SK-N-SH treated with all-trans-retinoic acid at 6 μM for 48 hours (cell line): ENCODE measurements around the gene SELENOM.

Experiments used
- ATAC-seq: fragments of 200-7000 bp; cut with Tn5 transposase; 3 replicates; pipeline ENCODE4 v1.9.1; 2020; ENCODE audit warnings: mild to moderate bottlenecking, moderate library complexity
- BACH2 ChIP-seq: fragments of 250-450 bp; sonication (Bioruptor Pico); IDR thresholded peaks from 2 replicates; pipeline ENCODE4 v1.9.0; 2021; ENCODE audit warnings: mild to moderate bottlenecking, borderline replicate concordance
- CSDC2 ChIP-seq: fragments of 250-450 bp; sonication (Bioruptor Pico); IDR thresholded peaks from 2 replicates; pipeline ENCODE4 v1.5.0; 2020; ENCODE audit warnings: mild to moderate bottlenecking, moderate library complexity
- ESRRG ChIP-seq: fragments of 250-450 bp; sonication (Bioruptor Pico); IDR thresholded peaks from 2 replicates; pipeline ENCODE4 v1.6.1; 2021; ENCODE audit warnings: mild to moderate bottlenecking
- GLIS3 ChIP-seq: fragments of 250-450 bp; sonication (Bioruptor Pico); IDR thresholded peaks from 2 replicates; pipeline ENCODE4 v1.5.0; 2020; ENCODE audit warnings: mild to moderate bottlenecking, moderate library complexity
- ISL1 ChIP-seq: fragments of 250-450 bp; sonication (Bioruptor Pico); IDR thresholded peaks from 2 replicates; pipeline ENCODE4 v2.1.2; 2022; ENCODE audit warnings: mild to moderate bottlenecking, moderate library complexity
- OSR1 ChIP-seq: fragments of 250-450 bp; sonication (Bioruptor Pico); IDR thresholded peaks from 2 replicates; pipeline ENCODE4 v1.8.0; 2022; ENCODE audit warnings: moderate library complexity, mild to moderate bottlenecking, inconsistent platforms
- PPARA ChIP-seq: fragments of 250-450 bp; sonication (Bioruptor Pico); IDR thresholded peaks from 2 replicates; pipeline ENCODE4 v1.5.0; 2020; ENCODE audit warnings: mild to moderate bottlenecking, borderline replicate concordance
- RARB ChIP-seq: fragments of 250-450 bp; sonication (Bioruptor Pico); IDR thresholded peaks from 2 replicates; pipeline ENCODE4 v1.8.0; 2021; ENCODE audit warnings: mild to moderate bottlenecking, moderate library complexity
- SNAI2 ChIP-seq: fragments of 250-450 bp; sonication (Bioruptor Pico); IDR thresholded peaks from 2 replicates; pipeline ENCODE4 v1.5.0; 2020; ENCODE audit warnings: mild to moderate bottlenecking, moderate library complexity
- TCF4 ChIP-seq: fragments of 250-450 bp; sonication (Bioruptor Pico); IDR thresholded peaks from 2 replicates; pipeline ENCODE4 v1.8.0; 2021; ENCODE audit warnings: mild to moderate bottlenecking, moderate library complexity, borderline replicate concordance
- TOX ChIP-seq: fragments of 250-450 bp; sonication (Bioruptor Pico); IDR thresholded peaks from 2 replicates; pipeline ENCODE4 v1.8.0; 2021; ENCODE audit warnings: mild to moderate bottlenecking, moderate library complexity, borderline replicate concordance
- ZC3H10 ChIP-seq: fragments of 250-450 bp; sonication (Bioruptor Pico); IDR thresholded peaks from 2 replicates; pipeline ENCODE4 v1.5.1; 2021; ENCODE audit warnings: mild to moderate bottlenecking, moderate library complexity
- ZFP3 ChIP-seq: fragments of 250-450 bp; sonication (Bioruptor Pico); IDR thresholded peaks from 2 replicates; pipeline ENCODE4 v1.5.0; 2020; ENCODE audit warnings: mild to moderate bottlenecking, moderate library complexity
- ZFP30 ChIP-seq: fragments of 450-650 bp; formaldehyde crosslinking; IDR thresholded peaks from 2 replicates; pipeline ENCODE4 v1.5.0; 2022; ENCODE audit warnings: mild to moderate bottlenecking, moderate library complexity
- ZNF70 ChIP-seq: fragments of 450-650 bp; formaldehyde crosslinking; IDR thresholded peaks from 2 replicates; pipeline ENCODE4 v1.5.0; 2020; ENCODE audit warnings: mild to moderate bottlenecking, moderate library complexity
- ZNF8 ChIP-seq: fragments of 450-650 bp; formaldehyde crosslinking; IDR thresholded peaks from 2 replicates; pipeline ENCODE4 v1.5.0; 2020; ENCODE audit warnings: mild to moderate bottlenecking, moderate library complexity
- TF ChIP-seq, protein P1 (sequence below): fragments of 250-450 bp; sonication (Bioruptor Pico); IDR thresholded peaks from 2 replicates; pipeline ENCODE4 v1.5.0; 2020; ENCODE audit warnings: mild to moderate bottlenecking, moderate library complexity
- TF ChIP-seq, protein P2 (sequence below): fragments of 250-450 bp; sonication (Bioruptor Pico); IDR thresholded peaks from 2 replicates; pipeline ENCODE4 v1.8.0; 2021; ENCODE audit warnings: low read depth, mild to moderate bottlenecking, moderate library complexity, borderline replicate concordance
- TF ChIP-seq, protein P3 (sequence below): fragments of 250-450 bp; sonication (Bioruptor Pico); IDR thresholded peaks from 2 replicates; pipeline ENCODE4 v1.5.1; 2021; ENCODE audit warnings: mild to moderate bottlenecking, moderate library complexity
- TF ChIP-seq, protein P4 (sequence below): fragments of 250-450 bp; sonication (Bioruptor Pico); IDR thresholded peaks from 2 replicates; pipeline ENCODE4 v1.5.1; 2020; ENCODE audit warnings: low read depth, mild to moderate bottlenecking, moderate library complexity
- TF ChIP-seq, protein P5 (sequence below): fragments of 250-450 bp; sonication (Bioruptor Pico); IDR thresholded peaks from 2 replicates; pipeline ENCODE4 v1.8.0; 2020; ENCODE audit warnings: mild to moderate bottlenecking, moderate library complexity, borderline replicate concordance

Gene SELENOM

DNA sequence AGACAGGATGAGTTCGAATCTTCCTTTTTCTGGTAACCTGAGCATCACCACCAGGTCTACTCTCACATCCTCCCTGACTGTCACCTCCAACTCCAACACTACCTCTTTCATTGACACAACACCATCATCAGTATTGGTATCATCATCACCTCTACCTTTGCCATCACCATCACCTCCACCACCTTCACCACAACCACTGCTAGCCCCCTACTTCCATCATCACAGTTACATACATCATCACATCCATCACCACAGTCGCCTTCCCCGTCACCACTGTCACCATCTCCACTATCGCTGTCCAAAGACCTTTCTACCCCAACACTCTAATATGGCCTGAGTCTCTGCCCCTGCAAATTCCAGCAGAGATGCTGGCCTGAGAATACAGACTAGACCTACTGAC, 14.0 kb upstream of the SELENOM start (continued):
- TF ChIP-seq, protein P1, sequence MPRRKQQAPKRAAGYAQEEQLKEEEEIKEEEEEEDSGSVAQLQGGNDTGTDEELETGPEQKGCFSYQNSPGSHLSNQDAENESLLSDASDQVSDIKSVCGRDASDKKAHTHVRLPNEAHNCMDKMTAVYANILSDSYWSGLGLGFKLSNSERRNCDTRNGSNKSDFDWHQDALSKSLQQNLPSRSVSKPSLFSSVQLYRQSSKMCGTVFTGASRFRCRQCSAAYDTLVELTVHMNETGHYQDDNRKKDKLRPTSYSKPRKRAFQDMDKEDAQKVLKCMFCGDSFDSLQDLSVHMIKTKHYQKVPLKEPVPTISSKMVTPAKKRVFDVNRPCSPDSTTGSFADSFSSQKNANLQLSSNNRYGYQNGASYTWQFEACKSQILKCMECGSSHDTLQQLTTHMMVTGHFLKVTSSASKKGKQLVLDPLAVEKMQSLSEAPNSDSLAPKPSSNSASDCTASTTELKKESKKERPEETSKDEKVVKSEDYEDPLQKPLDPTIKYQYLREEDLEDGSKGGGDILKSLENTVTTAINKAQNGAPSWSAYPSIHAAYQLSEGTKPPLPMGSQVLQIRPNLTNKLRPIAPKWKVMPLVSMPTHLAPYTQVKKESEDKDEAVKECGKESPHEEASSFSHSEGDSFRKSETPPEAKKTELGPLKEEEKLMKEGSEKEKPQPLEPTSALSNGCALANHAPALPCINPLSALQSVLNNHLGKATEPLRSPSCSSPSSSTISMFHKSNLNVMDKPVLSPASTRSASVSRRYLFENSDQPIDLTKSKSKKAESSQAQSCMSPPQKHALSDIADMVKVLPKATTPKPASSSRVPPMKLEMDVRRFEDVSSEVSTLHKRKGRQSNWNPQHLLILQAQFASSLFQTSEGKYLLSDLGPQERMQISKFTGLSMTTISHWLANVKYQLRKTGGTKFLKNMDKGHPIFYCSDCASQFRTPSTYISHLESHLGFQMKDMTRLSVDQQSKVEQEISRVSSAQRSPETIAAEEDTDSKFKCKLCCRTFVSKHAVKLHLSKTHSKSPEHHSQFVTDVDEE (CRISPR knock-in tag): no peak
- no peak for TF ChIP-seq ZNF70 (CRISPR knock-in tag)
- no peak for TF ChIP-seq RARB (CRISPR knock-in tag)
- no peak for TF ChIP-seq GLIS3 (CRISPR knock-in tag)

DNA sequence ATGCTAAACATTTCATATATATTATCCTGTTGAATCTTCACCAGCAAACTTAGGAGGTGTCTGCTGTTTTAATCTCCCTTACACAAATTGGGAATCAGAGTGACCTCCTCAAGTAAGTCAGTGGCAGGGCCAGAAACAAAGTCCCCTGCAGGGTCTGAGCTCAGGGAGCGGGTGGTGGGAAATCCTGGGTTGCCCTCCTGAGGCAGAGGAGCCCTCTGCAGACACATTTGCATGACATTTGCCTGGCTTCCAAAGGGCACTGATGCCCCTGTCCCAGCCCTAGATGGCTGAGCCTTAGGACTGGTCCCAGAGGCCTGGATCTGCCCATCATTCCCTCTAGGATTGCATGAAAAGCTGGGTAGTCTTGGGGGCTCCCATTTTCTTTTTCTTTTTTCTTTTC, 13.3 kb upstream of the SELENOM start:
- TF ChIP-seq ZNF70 (CRISPR knock-in tag): no peak
- no peak for TF ChIP-seq TCF4
- ATAC-seq: no peak

DNA sequence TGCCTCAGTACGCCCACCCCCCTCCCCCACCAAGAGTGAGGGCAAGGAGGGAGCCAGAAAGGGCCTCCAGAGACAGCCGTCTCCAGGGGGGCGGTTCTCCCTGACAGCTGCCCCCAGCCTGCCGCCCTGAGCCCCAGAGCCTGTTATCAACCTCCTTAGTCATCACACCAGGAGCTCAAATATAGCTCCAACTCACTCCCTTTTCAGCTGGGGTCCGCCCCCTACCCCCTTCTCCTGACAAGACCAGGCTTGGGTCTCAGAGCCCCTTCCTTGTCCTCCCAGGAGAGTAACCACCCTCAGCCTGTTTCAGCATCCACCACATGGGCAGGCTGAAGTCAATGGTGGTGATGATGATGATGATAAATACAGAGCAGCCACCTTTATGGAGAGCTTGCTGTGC, 12.9 kb upstream of the SELENOM start:
- TF ChIP-seq, protein P1 (CRISPR knock-in tag): no peak
- TF ChIP-seq ZNF8 (CRISPR knock-in tag) (no peak), ESRRG (CRISPR knock-in tag) (no peak), RARB (CRISPR knock-in tag) (no peak), TOX (no peak), SNAI2 (CRISPR knock-in tag) (no peak), ISL1 (CRISPR knock-in tag) (no peak), CSDC2 (CRISPR knock-in tag) (no peak)
- TF ChIP-seq, all 23 proteins: peak for 0
- ATAC-seq: no peak

DNA sequence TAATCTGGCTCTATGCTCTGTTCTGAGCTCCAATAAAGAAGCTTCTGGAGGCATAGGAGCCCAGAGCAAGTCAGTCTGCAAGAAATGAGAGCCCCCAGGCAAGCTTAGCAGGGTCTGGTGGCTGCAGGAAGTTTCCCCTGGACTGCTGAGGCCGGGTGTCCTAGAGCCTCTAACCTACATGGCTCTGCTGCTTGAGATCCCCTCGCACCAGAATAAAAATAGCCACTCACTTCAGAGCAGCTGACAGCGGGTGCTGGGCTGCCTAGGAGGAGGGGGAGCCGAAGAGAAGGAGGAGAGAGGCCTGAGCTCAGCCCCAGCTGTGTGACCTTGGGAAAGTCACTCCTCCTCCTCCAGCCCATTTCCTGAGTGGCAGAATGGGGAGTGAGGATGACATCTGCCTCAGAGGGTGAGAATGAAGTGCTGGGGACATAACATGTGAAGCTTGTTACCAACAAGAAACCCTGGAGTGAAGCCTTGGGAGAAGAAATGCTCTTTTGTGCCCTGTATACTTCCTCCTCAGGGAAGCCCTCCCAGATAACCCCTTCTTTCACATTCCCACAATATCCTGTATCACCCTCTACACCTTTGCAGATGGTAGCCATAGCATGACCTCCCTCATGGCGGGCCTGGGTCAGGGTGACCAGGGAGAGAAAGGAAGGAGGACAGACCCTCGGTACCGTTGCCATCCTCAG, 11.8 kb upstream of the SELENOM start:
- no peak for TF ChIP-seq ZC3H10 (CRISPR knock-in tag)
- no peak for ATAC-seq

DNA sequence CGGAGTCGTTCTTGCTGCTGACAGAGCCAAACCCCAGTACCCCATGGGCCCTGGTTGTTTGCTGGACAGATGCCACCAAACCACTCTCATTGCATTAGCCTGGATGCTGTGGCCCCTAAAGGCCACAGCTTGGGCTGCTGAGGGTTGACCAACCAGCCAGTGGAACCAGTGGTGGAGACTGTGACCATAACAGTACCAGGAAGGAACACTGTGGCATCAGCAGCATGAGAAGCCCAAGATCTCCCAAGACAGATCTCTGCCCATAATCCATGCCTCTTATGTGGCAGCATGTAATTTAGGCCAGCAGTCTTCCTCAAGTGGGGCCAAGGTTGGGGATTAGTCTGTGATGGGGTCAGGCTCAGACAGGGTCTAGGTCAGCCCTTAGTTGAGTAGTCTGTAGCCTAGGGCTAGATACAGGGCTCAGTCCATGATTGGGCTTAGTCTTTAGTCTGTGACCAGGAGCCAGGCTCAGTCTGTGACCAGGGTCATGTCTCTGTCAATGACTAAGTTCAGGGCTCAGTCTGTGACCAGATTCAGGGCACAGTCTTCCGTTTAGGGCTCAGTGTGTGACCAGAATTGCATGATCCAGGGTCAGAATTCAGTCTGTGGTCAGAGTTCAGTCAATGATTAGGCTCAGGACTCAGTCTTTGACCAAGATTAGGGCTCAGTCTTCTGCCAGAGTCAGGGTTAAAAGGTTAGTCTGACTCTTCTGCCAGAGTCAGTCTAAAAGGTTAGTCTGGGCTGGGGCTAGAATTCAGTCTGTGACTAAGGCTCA, 10.9 kb upstream of the SELENOM start:
- TF ChIP-seq, protein P2, sequence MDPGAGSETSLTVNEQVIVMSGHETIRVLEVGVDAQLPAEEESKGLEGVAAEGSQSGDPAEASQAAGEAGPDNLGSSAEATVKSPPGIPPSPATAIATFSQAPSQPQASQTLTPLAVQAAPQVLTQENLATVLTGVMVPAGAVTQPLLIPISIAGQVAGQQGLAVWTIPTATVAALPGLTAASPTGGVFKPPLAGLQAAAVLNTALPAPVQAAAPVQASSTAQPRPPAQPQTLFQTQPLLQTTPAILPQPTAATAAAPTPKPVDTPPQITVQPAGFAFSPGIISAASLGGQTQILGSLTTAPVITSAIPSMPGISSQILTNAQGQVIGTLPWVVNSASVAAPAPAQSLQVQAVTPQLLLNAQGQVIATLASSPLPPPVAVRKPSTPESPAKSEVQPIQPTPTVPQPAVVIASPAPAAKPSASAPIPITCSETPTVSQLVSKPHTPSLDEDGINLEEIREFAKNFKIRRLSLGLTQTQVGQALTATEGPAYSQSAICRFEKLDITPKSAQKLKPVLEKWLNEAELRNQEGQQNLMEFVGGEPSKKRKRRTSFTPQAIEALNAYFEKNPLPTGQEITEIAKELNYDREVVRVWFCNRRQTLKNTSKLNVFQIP (CRISPR knock-in tag): no peak
- TF ChIP-seq PPARA (CRISPR knock-in tag) (no peak), ZFP3 (CRISPR knock-in tag) (no peak), GLIS3 (CRISPR knock-in tag) (no peak), BACH2 (CRISPR knock-in tag) (no peak), ZNF8 (CRISPR knock-in tag) (no peak), ESRRG (CRISPR knock-in tag) (no peak), OSR1 (CRISPR knock-in tag) (no peak), ZC3H10 (CRISPR knock-in tag) (no peak), SNAI2 (CRISPR knock-in tag) (no peak), TCF4 (no peak), TOX (no peak), ZFP30 (CRISPR knock-in tag) (no peak)
- TF ChIP-seq, protein P3, sequence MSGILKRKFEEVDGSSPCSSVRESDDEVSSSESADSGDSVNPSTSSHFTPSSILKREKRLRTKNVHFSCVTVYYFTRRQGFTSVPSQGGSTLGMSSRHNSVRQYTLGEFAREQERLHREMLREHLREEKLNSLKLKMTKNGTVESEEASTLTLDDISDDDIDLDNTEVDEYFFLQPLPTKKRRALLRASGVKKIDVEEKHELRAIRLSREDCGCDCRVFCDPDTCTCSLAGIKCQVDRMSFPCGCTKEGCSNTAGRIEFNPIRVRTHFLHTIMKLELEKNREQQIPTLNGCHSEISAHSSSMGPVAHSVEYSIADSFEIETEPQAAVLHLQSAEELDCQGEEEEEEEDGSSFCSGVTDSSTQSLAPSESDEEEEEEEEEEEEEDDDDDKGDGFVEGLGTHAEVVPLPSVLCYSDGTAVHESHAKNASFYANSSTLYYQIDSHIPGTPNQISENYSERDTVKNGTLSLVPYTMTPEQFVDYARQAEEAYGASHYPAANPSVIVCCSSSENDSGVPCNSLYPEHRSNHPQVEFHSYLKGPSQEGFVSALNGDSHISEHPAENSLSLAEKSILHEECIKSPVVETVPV (CRISPR knock-in tag): no peak
- TF ChIP-seq, protein P4, sequence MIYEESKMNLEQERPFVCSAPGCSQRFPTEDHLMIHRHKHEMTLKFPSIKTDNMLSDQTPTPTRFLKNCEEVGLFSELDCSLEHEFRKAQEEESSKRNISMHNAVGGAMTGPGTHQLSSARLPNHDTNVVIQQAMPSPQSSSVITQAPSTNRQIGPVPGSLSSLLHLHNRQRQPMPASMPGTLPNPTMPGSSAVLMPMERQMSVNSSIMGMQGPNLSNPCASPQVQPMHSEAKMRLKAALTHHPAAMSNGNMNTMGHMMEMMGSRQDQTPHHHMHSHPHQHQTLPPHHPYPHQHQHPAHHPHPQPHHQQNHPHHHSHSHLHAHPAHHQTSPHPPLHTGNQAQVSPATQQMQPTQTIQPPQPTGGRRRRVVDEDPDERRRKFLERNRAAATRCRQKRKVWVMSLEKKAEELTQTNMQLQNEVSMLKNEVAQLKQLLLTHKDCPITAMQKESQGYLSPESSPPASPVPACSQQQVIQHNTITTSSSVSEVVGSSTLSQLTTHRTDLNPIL: no peak
- TF ChIP-seq, protein P5, sequence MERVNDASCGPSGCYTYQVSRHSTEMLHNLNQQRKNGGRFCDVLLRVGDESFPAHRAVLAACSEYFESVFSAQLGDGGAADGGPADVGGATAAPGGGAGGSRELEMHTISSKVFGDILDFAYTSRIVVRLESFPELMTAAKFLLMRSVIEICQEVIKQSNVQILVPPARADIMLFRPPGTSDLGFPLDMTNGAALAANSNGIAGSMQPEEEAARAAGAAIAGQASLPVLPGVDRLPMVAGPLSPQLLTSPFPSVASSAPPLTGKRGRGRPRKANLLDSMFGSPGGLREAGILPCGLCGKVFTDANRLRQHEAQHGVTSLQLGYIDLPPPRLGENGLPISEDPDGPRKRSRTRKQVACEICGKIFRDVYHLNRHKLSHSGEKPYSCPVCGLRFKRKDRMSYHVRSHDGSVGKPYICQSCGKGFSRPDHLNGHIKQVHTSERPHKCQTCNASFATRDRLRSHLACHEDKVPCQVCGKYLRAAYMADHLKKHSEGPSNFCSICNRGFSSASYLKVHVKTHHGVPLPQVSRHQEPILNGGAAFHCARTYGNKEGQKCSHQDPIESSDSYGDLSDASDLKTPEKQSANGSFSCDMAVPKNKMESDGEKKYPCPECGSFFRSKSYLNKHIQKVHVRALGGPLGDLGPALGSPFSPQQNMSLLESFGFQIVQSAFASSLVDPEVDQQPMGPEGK (CRISPR knock-in tag): no peak
- ATAC-seq: no peak
